Skeletal muscle cell (primary cell): Measurements from ENCODE around the gene FOXS1.

ENCODE experiments used
- DNase-seq: peaks from one replicate; pipeline ENCODE4 v3.0.0-alpha.2; 2010; ENCODE audit warnings: low read depth
- H3K4me3 ChIP-seq: 2 replicates; pipeline ENCODE4 v1.5.1; 2011; ENCODE audit warnings: low read depth, mild to moderate bottlenecking, control low read depth, low read length, moderate library complexity

FOXS1 gene

DNA sequence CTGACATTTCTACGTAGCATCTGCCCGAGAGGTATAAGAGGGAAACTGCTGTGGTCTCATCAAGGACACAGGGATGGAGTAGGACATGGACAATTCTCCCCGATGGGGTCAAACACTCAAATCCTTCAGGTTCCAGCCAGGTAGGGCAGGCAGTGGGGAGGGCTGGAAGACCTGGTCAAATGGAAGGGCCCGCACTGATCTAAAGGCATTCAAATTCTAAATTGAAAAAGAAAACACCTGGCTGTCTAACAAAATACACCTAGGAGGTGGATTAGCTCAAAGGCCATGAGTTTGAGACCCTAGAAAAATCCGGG is 16.7 kb upstream of the FOXS1 start:
- no peak for DNase-seq
- no peak overlapping the region for H3K4me3 ChIP-seq

- DNase-seq, result no peak
- H3K4me3 ChIP-seq, result peak overlapping the region; percentile 50
Measured at GRCh38 chr20:31861385-31862156, 16.2 kb upstream of the FOXS1 start.

GRCh38 chr20:31861135-31861384 is 15.7 kb upstream of the FOXS1 start:
- no peak for DNase-seq
- peak overlapping the region; percentile 50 for H3K4me3 ChIP-seq

DNA sequence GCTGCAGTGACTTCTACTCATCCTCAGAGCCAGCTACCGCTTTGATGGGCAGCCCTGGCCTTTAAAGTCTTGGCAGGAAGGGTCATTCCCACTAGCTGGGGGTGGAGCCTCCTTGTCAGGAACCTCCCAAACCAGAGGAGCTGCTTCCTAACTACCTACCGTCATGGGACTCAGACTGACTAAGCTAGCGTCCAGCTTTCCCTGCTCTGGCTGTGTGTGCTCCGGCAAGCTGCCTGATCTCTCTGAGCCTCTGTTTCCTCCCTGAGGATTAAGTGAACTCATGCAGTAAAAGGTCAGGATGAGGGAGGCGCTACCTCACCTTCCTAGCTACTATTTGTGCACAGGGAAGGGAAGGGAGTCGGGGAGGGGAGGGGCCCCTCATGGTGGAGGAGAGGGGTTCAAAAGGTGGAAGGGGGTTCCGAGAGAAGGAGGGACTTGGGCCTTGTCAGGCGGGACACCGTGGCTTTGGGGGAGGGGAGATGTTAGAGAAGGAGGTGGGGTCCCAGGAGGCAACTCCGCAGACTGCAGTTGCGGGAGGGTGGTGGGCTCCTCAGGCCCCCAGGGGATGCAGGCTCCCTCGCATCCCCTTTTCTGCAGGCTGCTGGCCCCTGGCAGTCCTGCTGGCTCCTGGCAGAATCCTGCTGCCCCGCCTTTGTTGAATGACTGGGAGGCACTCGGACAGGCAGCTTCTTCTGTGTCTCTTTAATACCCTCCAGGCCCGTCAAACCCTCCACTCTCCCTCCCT is 15.2 kb upstream of the FOXS1 start:
- no peak for DNase-seq
- H3K4me3 ChIP-seq, result peak overlapping the region; percentile 50

GRCh38 chr20:31859998-31860380 is 14.6 kb upstream of the FOXS1 start:
- no peak overlapping the region for H3K4me3 ChIP-seq
- DNase-seq, result no peak

GRCh38 chr20:31859266-31859997 is 14.0 kb upstream of the FOXS1 start:
- no peak for DNase-seq
- H3K4me3 ChIP-seq, result no peak overlapping the region

DNA sequence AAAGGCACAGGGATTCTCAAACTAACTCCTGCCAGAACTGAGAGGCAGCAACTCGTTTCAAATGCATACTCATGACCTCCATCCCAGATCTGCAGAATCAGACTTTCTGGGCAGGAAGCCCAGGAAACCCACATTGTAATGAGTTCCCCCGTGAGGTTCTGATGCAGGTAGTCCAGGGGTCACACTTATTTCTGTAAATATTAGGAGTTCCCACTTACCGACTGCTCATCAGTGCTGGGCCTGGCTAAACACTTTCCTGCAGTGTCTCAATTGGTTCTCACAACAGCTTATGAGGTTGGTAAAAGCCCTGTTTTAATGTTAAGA is 13.3 kb upstream of the FOXS1 start:
- no peak overlapping the region for H3K4me3 ChIP-seq
- no peak for DNase-seq

- H3K4me3 ChIP-seq, result no peak overlapping the region
- no peak for DNase-seq
Measured at GRCh38 chr20:31857861-31858759, 12.7 kb upstream of the FOXS1 start.

GRCh38 chr20:31856516-31856915 is 11.1 kb upstream of the FOXS1 start:
- no peak overlapping the region for H3K4me3 ChIP-seq
- no peak for DNase-seq

GRCh38 chr20:31853481-31853880 is 8.1 kb upstream of the FOXS1 start:
- H3K4me3 ChIP-seq, result no peak overlapping the region
- no peak for DNase-seq

- no peak overlapping the region for H3K4me3 ChIP-seq
- DNase-seq, result no peak
Measured at GRCh38 chr20:31851240-31851955, 6.0 kb upstream of the FOXS1 start.

DNA sequence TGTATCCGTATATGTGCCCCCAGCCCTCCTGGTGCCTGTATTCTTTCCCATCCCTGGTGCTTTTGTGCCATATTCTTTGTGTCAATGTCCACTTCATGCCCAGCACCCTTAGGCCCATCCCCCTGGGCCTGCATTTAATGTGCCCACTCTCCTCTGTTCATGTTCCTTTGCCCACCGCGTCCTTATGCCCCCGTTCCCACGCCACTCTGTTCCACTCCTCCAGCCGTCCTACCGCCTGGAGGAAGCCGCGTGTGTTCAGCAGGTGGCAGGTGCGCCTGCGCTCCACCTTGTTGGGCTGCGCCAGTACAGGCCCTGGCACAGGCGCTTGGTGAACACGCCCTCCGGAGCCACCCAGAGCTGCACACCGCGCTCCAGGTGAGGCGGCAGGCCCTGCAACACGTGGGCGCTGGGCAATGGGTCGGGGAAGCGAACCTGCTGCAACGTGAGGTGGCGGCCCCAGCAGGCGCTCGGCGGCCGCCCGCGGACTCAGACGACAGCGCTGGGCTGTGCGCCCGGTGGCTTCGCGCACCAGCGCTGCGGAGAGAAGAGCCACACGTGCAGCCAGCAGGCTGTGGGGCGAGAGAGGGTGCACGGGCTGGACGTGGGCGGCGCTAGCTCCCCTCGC is 4.0 kb upstream of the FOXS1 start:
- H3K4me3 ChIP-seq, result no peak overlapping the region
- DNase-seq, result no peak

- DNase-seq, result no peak
- no peak overlapping the region for H3K4me3 ChIP-seq
Measured at GRCh38 chr20:31848088-31848999, 2.9 kb upstream of the FOXS1 start.

- no peak for DNase-seq
- H3K4me3 ChIP-seq, result no peak overlapping the region
Measured at GRCh38 chr20:31846793-31847138, 1.4 kb upstream of the FOXS1 start.

DNA sequence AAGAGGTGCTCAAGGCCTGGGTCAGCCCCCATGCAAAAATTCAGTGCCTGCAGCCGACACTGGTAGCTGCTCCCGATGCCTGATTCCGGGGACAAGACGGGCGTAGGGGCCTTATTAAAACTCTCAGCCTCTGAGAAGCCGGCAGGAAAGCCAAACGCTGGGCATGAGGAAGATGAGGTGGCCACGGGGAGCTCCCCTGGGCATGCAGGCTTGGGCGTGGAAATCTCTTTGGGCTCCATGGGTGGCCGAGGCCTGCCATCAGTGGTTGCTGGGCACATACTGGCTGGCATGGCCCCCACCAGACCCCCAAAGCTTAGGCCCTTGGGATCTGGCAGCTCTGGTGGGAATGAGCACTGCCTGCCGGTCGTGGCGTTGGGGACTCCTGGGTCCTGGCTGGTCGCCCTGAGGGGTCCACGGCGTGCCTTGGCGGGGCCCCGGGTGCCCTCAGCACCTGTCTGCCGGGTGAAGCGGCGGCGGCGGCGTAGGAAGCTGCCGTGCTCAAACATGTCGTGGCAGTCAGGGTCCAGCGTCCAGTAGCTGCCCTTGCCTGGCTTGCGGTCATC is 586 bp downstream of the FOXS1 start:
- DNase-seq, result no peak
- H3K4me3 ChIP-seq, result no peak overlapping the region

DNA sequence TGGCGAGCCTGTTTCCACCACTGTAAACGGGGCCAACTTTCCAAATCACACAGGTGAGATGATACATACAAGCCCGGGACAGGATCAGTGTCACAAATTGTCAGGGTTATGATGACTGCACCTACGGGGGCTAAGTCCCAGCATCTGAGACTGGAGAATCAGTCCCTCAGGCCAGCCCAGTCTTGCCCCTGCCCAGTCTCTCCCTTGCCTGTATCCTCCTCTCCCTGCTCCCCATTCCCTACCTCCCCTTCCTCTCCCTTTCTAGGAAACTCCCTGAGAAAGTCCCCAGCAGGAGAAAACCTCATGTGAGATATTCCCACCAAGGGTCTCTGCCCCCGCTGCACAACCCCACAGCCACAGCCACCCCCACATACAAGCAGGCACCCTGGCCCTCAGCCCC is 1.5 kb downstream of the FOXS1 start:
- no peak for DNase-seq
- no peak overlapping the region for H3K4me3 ChIP-seq

DNA sequence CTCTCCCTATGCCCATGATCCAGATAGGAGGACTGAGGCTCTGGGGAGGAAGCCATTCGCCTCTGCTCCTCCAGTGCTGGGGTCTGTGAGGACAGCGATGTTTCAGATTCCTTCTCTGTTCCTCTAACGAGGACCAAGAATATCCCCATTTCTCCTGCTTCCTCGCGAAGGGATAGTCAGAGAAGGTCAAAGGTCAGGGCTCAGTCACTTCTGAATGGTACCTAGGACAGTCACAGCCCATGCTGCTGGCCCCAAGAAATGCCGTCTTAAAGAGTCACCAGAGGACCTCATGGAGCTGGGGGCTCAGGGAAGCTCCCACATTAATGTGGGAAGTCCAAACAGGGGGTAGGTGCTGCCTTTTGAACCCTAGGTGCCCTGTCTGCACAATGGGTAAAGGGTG is 2.1 kb downstream of the FOXS1 start:
- no peak for DNase-seq
- no peak overlapping the region for H3K4me3 ChIP-seq
